Hippocampal formation (tissue), 2 donors: Measurements from ENCODE around the gene C5AR2.
"Not testable (repeated sequence)": the region's sequence is repeated elsewhere in the genome, so short reads cannot be mapped to it uniquely, and the experiment has no call there.

Experiments used
- DNase-seq, 2 donors: peaks; one replicate each; lab custom pipeline; 2025; lab: John Stamatoyannopoulos, UW

The C5AR2 gene

GRCh38 chr19:47331931-47332547 is at the start of gene C5AR2:
Gene C5AR2 (plus strand): TSS chr19:47332175. CDS start chr19:47340800, 8,625 bp downstream.
- no peak for DNase-seq

GRCh38 chr19:47283405-47284059 is 48.4 kb upstream of the C5AR2 start:
- no peak for DNase-seq

GRCh38 chr19:47284324-47284899 is 47.6 kb upstream of the C5AR2 start:
- peak in 1 of 2 donors; percentile 33 for DNase-seq

- peak; percentile 57 to 60 for DNase-seq
These were observed 35.9 kb upstream of the C5AR2 start for GRCh38 chr19:47296036-47296435.

- not testable (repeated sequence) for DNase-seq
These were observed 31.1 kb upstream of the C5AR2 start for GRCh38 chr19:47300867-47301266.

- DNase-seq = no peak
These were observed 29.7 kb upstream of the C5AR2 start for GRCh38 chr19:47302249-47302648.

GRCh38 chr19:47303966-47304365 is 28.0 kb upstream of the C5AR2 start:
- no peak for DNase-seq

GRCh38 chr19:47305309-47305751 is 26.6 kb upstream of the C5AR2 start:
- no peak for DNase-seq

- no peak for DNase-seq
These were observed 25.7 kb upstream of the C5AR2 start for GRCh38 chr19:47306303-47306702.

- DNase-seq = no peak
These were observed 22.9 kb upstream of the C5AR2 start for GRCh38 chr19:47309038-47309437.

GRCh38 chr19:47309608-47310007 is 22.4 kb upstream of the C5AR2 start, which contains the start of gene C5AR1:
Gene C5AR1 (plus strand): TSS chr19:47309861. CDS start chr19:47309896, 35 bp downstream.
- DNase-seq = peak; percentile 16 to 20

GRCh38 chr19:47310323-47310722 is 21.7 kb upstream of the C5AR2 start:
- no peak for DNase-seq

- no peak for DNase-seq
These were observed 21.2 kb upstream of the C5AR2 start for GRCh38 chr19:47310819-47311218.

GRCh38 chr19:47312366-47313006 is 19.5 kb upstream of the C5AR2 start:
- DNase-seq = no peak

- DNase-seq = no peak
These were observed 18.1 kb upstream of the C5AR2 start for GRCh38 chr19:47313754-47314295.

GRCh38 chr19:47315125-47315821 is 16.7 kb upstream of the C5AR2 start:
- DNase-seq = peak in 1 of 2 donors; percentile 37

- no peak for DNase-seq
These were observed 15.5 kb upstream of the C5AR2 start for GRCh38 chr19:47316513-47316912.

GRCh38 chr19:47319923-47320871 is 11.8 kb upstream of the C5AR2 start:
- DNase-seq = no peak

- DNase-seq = no peak
These were observed 10.3 kb upstream of the C5AR2 start for GRCh38 chr19:47321630-47322029.

GRCh38 chr19:47322058-47322457 is 9.9 kb upstream of the C5AR2 start:
- no peak for DNase-seq

- no peak for DNase-seq
These were observed 8.6 kb upstream of the C5AR2 start for GRCh38 chr19:47323409-47323808.
